Caco-2 (cell line): ENCODE measurements around the gene THSD7A. TPM values are rescaled to one million over a fixed set of nuclear protein-coding genes. Genes with fewer than 3 reads are reported as not detected.

ENCODE experiments used
- BruUV-seq: library from RNA; stranded (reverse); fragments of 400-500 nt; replicated peaks from 2 replicates; lab custom pipeline; 2021; lab: Mats Ljungman, UMichigan
- CTCF ChIA-PET: fragments of 300-600 bp; sonication (Branson Sonifier 250); formaldehyde crosslinking; loops from one replicate; lab custom pipeline; 2022; ENCODE audit warnings: antibody characterized with exemption; lab: Charles Lee
- POLR2A ChIA-PET: fragments of 300-600 bp; sonication (Branson Sonifier 250); formaldehyde crosslinking; loops from one replicate; lab custom pipeline; 2022; ENCODE audit warnings: antibody characterized with exemption; lab: Charles Lee
- DNase-seq, 2 experiments: peaks; one replicate each; pipeline versions ENCODE4 v3.0.0 to v3.0.0-alpha.2; 2020 to 2022
- H3K27me3 ChIP-seq: replicated peaks from 2 replicates; pipeline ENCODE4 v1.6.0; 2011; ENCODE audit warnings: low read length; ENCODE audit not compliant: control insufficient read depth, insufficient read depth
- H3K36me3 ChIP-seq: 2 replicates; pipeline ENCODE4 v1.5.1; 2011; ENCODE audit warnings: low read length; ENCODE audit not compliant: control insufficient read depth, insufficient read depth
- H3K4me1 ChIP-seq: fragments of 250-450 bp; sonication (Bioruptor Pico); 2 replicates; pipeline ENCODE4 v1.5.1; 2020; ENCODE audit warnings: mild to moderate bottlenecking
- H3K4me3 ChIP-seq: 2 replicates; pipeline ENCODE4 v1.5.1; 2011; ENCODE audit warnings: low read depth, mild to moderate bottlenecking, control low read depth, low read length
- H3K9me3 ChIP-seq: fragments of 250-450 bp; sonication (Bioruptor Pico); 2 replicates; pipeline ENCODE4 v1.5.1; 2020; ENCODE audit warnings: mild to moderate bottlenecking, moderate library complexity
- H3K27ac Mint-ChIP-seq: one replicate; pipeline ENCODE4 v1.8.0; 2022; ENCODE audit warnings: mixed read lengths; ENCODE audit not compliant: unreplicated experiment
- H3K27me3 Mint-ChIP-seq: one replicate; pipeline ENCODE4 v1.8.0; 2022; ENCODE audit warnings: mixed read lengths; ENCODE audit not compliant: insufficient read depth, unreplicated experiment
- H3K36me3 Mint-ChIP-seq: one replicate; pipeline ENCODE4 v1.8.0; 2022; ENCODE audit warnings: mild to moderate bottlenecking, mixed read lengths; ENCODE audit not compliant: insufficient read depth, unreplicated experiment
- H3K4me1 Mint-ChIP-seq: one replicate; pipeline ENCODE4 v1.8.0; 2022; ENCODE audit warnings: low read depth, mixed read lengths; ENCODE audit not compliant: unreplicated experiment
- H3K4me3 Mint-ChIP-seq: one replicate; pipeline ENCODE4 v1.8.0; 2022; ENCODE audit warnings: mild to moderate bottlenecking, moderate library complexity, mixed read lengths; ENCODE audit not compliant: unreplicated experiment
- H3K9me3 Mint-ChIP-seq: one replicate; pipeline ENCODE4 v1.8.0; 2022; ENCODE audit warnings: mixed read lengths; ENCODE audit not compliant: unreplicated experiment
- intact Hi-C: fragments of 100-400 bp; cut with micrococcal nuclease; formaldehyde crosslinking; loops from one replicate; pipeline ENCODE4 v1.10.0; 2022; ENCODE audit not compliant: unreplicated experiment
- total RNA-seq: library from RNA; stranded (reverse); gene quantifications from 2 replicates; pipeline ENCODE4 v1.2.3, GENCODE V29; 2022
- TF ChIP-seq, protein P1 (sequence below), 2 experiments: fragments of 200-600 bp in 1 of 2; IDR thresholded peaks; 1 replicate in 1 of 2; 2 replicates in 1 of 2; pipeline versions ENCODE4 v1.5.1 to v1.8.0; 2011 to 2022; ENCODE audit warnings: antibody characterized with exemption in 1 of 2, control low read depth in 1 of 2, inconsistent platforms in 1 of 2, low read depth in 1 of 2, low read length in 1 of 2, mild to moderate bottlenecking in 1 of 2, moderate library complexity in 1 of 2; ENCODE audit not compliant: insufficient read depth in 1 of 2, severe bottlenecking in 1 of 2, unreplicated experiment in 1 of 2

The THSD7A gene
- total RNA-seq, 1 experiment from 2014 or later = 0.05 TPM

DNA sequence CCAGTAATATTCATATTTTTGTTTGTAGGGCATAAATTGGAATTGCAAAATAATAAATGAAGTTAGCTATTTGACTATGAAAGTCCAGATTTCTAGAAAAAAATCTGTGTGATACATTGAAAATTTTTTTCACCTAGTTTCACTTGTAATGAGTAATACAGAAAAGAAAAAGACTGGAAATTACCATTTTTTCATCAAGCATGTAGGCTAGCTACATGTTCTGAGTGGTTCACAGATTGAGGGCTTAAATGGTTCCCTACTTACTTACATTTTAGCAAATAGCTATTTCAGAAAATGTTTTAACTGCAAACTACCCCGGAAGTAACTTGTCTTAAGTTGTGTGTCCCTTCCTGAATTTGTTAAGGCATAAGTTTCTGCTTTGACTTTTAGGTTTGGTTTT, 462.3 kb downstream of the THSD7A start:
- no peak for DNase-seq
- Histone ChIP-seq H3K4me3 (no peak overlapping the region), H3K9me3 (no peaks in the 10 kb centered on the region), H3K36me3 (no peaks in the 10 kb centered on the region), H3K27me3 (no peaks in the 10 kb centered on the region; the same call in 1 of the 2 replicates), H3K4me1 (no peaks in the 10 kb centered on the region)
- Mint-ChIP-seq H3K27me3 (peaks cover 7% of the 10 kb centered on the region), H3K36me3 (no peaks in the 10 kb centered on the region), H3K4me3 (no peak overlapping the region), H3K9me3 (no peaks in the 10 kb centered on the region), H3K4me1 (no peaks in the 10 kb centered on the region), H3K27ac (no peak overlapping the region)
- CTCF ChIA-PET = no interaction called here
- BruUV-seq = no TSS peak
- TF ChIP-seq, protein P1, sequence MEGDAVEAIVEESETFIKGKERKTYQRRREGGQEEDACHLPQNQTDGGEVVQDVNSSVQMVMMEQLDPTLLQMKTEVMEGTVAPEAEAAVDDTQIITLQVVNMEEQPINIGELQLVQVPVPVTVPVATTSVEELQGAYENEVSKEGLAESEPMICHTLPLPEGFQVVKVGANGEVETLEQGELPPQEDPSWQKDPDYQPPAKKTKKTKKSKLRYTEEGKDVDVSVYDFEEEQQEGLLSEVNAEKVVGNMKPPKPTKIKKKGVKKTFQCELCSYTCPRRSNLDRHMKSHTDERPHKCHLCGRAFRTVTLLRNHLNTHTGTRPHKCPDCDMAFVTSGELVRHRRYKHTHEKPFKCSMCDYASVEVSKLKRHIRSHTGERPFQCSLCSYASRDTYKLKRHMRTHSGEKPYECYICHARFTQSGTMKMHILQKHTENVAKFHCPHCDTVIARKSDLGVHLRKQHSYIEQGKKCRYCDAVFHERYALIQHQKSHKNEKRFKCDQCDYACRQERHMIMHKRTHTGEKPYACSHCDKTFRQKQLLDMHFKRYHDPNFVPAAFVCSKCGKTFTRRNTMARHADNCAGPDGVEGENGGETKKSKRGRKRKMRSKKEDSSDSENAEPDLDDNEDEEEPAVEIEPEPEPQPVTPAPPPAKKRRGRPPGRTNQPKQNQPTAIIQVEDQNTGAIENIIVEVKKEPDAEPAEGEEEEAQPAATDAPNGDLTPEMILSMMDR (IDR thresholded peaks at IDR 0.05; ENCODE audit: insufficient read depth in 1 of 2, low read depth in 1 of 2, low read length in 1 of 2, severe bottlenecking in 1 of 2, unreplicated experiment in 1 of 2) = no peak
- intact Hi-C loops = loop anchor here (5.0 to 10.0 kb wide), 2 partner anchors 58 to 105 kb away; no protein-coding TSS in a partner anchor
- POLR2A ChIA-PET = no interaction called here

DNA sequence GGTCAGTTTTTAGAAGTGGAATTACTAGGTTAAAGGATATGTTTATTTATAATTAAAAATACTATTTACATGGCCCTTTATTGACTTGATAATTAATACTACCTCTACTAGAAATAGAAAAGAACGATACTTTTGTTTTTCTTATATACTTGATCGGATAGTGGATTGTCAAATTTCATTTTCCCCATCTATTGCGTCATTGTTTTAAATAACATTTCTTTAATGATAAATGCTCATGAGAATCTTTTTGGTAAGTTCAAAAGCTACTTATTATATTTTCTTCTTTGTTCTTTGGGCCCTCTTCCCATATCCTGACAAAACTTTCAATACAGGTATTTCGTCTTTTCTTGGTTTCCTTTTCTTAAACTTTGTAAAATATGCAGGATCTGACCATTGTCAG, 465.9 kb downstream of the THSD7A start:
- POLR2A ChIA-PET = no interaction called here

DNA sequence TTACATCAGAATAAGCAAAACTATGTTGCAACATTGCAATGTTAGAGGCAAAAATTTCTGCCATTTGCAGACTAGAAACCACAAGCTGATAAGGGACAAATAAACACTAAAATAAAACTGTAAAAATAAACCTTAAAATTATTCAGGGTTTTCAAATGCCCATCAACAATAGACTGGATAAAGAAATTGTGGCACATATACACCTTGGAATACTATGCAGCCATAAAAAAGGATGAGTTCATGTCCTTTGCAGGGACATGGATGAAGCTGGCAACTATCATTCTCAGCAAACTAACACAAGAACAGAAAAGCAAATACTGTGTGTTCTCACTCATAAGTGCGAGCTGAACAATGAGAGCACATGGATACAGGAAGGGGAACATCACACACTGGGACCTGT, 473.4 kb downstream of the THSD7A start:
- H3K4me1 ChIP-seq = no peaks in the 10 kb centered on the region
- intact Hi-C loops = no loop called here
- no peaks in the 10 kb centered on the region for H3K4me1 Mint-ChIP-seq
- ChIA-PET POLR2A (no interaction called here), CTCF (no interaction called here)
- H3K9me3 Mint-ChIP-seq = no peaks in the 10 kb centered on the region
- DNase-seq = no peak
- H3K27ac Mint-ChIP-seq = no peak overlapping the region
- H3K27me3 Mint-ChIP-seq = peaks cover 7% of the 10 kb centered on the region
- TF ChIP-seq, protein P1 (IDR thresholded peaks at IDR 0.05; ENCODE audit: insufficient read depth in 1 of 2, low read depth in 1 of 2, low read length in 1 of 2, severe bottlenecking in 1 of 2, unreplicated experiment in 1 of 2) = no peak
- H3K4me3 ChIP-seq = no peak overlapping the region
- no peaks in the 10 kb centered on the region for H3K36me3 Mint-ChIP-seq
- no peaks in the 10 kb centered on the region for H3K9me3 ChIP-seq
- no peaks in the 10 kb centered on the region for H3K36me3 ChIP-seq
- H3K27me3 ChIP-seq = no peaks in the 10 kb centered on the region
- no peak overlapping the region for H3K4me3 Mint-ChIP-seq
- no TSS peak for BruUV-seq

More for the DNA sequence above, 465.9 kb downstream of the THSD7A start:
- peaks cover 9% of the 10 kb centered on the region for H3K27me3 Mint-ChIP-seq
- CTCF ChIA-PET = no interaction called here
- Histone ChIP-seq H3K9me3 (no peaks in the 10 kb centered on the region), H3K36me3 (no peaks in the 10 kb centered on the region), H3K4me1 (no peaks in the 10 kb centered on the region), H3K4me3 (no peak overlapping the region), H3K27me3 (no peaks in the 10 kb centered on the region)
- no peaks in the 10 kb centered on the region for H3K9me3 Mint-ChIP-seq
- TF ChIP-seq, protein P1 (IDR thresholded peaks at IDR 0.05; ENCODE audit: insufficient read depth in 1 of 2, low read depth in 1 of 2, low read length in 1 of 2, severe bottlenecking in 1 of 2, unreplicated experiment in 1 of 2) = no peak
- H3K4me1 Mint-ChIP-seq = no peaks in the 10 kb centered on the region
- no peak overlapping the region for H3K4me3 Mint-ChIP-seq
- H3K27ac Mint-ChIP-seq = no peak overlapping the region
- no peaks in the 10 kb centered on the region for H3K36me3 Mint-ChIP-seq
- no peak for DNase-seq
- intact Hi-C loops = no loop called here
- BruUV-seq = no TSS peak
